GM12873 (cell line): ENCODE data around the gene KIAA0930.

Experiments
- TF ChIP-seq, protein P1 (sequence below): IDR thresholded peaks from 2 replicates; pipeline ENCODE4 v1.5.1; 2012; ENCODE audit warnings: low read depth, mild to moderate bottlenecking, moderate library complexity, low read length, control low read depth; ENCODE audit not compliant: insufficient read depth; ENCODE audit errors: missing control alignments

The KIAA0930 gene

DNA sequence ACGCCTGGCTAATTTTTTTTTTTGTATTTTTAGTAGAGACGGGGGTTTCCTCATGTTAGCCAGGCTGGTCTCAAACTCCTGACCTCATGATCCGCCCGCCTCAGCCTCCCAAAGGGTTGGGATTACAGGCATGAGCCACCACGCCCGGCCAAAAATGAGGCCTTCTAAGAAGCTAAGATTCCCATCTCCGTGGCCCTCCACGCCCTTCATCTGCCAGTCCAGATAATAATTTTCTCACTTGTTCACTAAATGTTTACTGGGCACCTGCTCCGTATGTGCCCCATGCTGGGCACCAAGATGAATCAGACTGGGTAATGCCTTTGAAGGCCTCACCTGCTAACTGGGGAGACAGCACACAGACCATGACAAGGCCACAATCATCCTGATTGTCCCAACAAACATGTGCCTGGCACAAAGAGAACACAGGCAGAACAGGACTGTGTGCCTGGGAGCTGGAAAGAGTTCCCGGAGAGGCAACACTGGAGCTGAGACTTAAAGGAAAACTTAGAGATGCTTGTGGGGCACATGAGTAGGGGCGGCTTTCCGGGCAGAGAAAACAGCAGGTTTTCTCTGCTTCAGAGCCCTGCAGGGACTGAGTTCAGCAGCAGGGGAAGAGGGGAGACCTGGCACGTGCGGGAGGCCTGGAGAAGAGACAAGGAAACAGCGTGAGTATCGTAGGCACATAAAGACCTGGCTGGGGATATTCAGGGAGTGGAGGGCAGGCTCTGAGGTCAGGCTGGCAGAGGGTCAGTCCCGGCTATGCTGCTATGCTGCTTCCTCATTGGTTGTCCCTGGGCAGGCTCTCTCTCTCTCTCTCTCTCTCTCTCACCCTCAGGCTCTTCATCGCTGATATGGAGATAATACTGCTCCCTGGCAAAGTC is 2.4 kb downstream of the KIAA0930 start:
- TF ChIP-seq, protein P1, sequence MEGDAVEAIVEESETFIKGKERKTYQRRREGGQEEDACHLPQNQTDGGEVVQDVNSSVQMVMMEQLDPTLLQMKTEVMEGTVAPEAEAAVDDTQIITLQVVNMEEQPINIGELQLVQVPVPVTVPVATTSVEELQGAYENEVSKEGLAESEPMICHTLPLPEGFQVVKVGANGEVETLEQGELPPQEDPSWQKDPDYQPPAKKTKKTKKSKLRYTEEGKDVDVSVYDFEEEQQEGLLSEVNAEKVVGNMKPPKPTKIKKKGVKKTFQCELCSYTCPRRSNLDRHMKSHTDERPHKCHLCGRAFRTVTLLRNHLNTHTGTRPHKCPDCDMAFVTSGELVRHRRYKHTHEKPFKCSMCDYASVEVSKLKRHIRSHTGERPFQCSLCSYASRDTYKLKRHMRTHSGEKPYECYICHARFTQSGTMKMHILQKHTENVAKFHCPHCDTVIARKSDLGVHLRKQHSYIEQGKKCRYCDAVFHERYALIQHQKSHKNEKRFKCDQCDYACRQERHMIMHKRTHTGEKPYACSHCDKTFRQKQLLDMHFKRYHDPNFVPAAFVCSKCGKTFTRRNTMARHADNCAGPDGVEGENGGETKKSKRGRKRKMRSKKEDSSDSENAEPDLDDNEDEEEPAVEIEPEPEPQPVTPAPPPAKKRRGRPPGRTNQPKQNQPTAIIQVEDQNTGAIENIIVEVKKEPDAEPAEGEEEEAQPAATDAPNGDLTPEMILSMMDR, result no peak

DNA sequence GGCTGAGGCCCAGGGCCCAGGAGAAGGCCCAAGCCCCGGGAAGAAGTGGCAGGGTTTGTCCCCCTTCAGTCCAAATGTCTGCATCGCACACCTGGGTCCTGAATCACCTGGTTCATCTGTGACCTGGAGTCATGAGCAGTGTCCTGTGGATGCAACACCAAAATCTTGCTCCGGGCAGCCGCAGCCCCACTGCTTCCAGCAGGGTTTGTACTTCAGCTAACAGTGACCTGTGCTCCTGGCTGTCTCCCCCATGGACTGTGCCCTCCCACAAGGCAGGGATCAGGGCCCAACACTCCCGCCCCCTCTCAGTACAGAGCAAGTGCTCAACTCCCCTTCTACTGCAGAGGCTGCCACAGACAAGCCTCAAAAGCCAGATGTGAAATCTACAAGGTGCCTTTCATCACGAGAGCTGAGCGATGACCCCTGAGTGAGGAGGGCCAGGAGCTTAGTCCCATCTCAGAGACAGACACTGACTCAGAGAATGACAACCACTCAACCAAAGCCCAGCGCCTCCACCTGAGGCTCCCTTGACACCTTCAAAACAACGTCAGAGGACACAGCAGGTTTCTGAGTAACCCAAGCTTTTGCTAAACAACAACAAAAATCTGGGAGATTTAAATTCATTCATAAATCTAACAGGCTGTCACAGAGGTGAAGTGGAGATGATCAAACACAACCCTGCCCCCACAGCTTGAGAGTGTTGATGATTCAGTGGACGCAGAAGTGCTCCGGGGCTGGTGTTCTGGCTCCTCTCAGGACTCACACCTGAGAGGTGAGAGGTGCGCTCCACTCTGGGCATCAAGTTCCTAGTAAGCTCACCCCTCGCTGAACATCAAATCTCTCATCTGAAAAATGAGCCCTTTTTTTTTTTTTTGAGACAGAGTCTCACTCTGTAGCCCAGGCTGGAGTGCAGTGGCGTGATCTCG is 3.4 kb downstream of the KIAA0930 start:
- TF ChIP-seq, protein P1, result no peak

DNA sequence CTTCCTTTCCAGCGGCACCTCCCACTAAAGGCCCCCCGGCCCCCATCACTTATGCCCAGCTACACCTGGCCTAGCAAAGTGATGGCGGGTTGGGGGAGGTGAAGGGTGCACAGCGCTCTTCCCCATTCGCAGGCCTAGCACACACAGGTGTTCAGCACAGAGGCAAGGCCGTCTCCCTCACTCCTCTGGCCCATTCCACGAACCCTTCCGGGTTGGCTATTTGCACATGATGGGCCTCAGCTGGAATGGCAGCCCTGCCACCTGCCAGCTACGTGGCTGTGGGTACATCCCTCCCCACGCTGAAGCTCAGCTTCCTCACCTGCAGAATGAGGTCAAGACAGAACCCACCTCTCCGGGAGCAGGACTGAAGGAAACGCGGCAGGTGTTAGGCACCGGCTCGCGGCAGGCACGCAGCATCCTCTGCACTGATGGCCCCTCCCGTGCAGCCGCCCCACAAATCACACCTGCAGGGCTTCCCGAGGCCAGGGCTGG is 4.8 kb downstream of the KIAA0930 start:
- TF ChIP-seq, protein P1, result no peak

DNA sequence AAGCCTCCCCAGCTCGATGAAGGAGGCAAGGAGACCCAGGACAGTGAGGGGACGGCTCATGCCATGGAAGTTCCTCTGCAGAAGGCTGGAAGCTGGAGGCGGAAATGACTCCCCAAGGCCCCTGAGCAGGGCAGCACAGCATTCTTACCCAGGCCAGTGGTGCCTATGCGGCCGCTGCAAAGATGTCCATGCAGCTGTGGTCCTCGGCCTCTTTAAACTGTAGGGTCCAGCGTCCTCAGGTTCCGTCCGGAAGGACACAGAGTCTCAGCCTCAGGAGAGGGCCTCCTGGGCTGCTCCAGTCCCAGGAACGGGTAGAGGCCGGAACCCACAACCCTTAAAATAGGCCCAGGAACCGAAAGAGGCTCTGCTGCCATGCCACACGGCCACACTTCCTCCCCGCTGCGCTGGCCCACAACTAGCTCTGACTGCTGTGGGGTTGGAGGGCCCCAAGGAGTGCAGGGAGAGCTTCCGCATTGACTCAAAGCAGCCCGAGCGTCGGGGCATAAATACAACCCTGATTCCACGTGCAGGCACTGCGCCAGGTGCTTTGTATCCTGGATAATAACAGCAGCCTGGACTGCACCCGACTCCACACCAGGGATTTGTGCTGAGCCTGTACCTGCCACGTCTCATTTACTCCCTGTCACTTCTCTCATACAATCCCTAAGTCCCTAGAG is 5.5 kb downstream of the KIAA0930 start:
- TF ChIP-seq, protein P1, result no peak

DNA sequence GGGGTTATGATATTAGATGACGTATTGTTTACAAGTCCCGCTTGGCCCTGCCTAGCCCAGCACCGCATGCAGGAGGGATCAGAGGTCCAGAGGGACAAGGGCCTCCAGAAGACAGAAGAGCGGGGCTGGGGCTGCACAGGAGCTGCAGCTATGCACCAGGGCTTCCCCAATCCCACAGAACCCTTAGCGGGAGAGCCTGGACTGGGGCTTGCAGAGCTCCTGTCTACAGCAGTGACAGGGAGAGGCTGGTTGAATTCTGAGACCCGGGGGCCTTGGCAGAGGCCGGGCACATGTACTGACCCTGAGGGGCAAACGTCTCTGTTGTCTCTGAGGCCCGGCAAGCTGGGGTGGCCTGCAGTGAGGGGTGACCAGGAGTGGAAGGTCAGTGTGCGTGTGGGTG is 6.9 kb downstream of the KIAA0930 start:
- TF ChIP-seq, protein P1, result no peak

DNA sequence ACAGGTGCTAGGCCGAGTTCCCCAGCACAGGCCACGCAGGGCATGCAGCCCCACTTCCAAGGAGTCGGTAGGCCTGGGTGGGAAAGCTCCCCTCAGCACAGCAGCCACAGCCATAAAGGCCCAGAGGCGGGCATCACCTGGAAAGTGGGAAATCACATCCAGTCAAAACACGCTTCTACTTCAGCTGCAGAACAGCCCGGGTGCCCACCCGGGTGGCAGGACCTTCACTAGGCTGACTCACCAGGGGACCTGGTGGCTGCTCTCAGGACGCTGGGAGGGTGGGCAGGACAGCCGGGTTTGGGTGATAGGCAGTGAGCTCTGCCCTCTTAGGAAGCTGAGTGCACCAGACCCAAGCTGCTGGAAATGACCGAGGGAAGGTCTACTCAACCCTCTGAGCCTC is 7.3 kb downstream of the KIAA0930 start:
- TF ChIP-seq, protein P1, result no peak
